Activated naive CD8-positive, alpha-beta T cell treated with anti-CD3 and anti-CD28 coated beads, Interleukin-2, amount 50 U/mL, for 24 hours (primary cell): ENCODE data around the gene ZNF765.
A peak's percentile ranks its signal among the peaks of the same experiment; 100 is the strongest.
"Not testable (repeated sequence)": the region's sequence is repeated elsewhere in the genome, so short reads cannot be mapped to it uniquely, and the experiment has no call there.

Experiments used
- ATAC-seq: fragments of 150-1000 bp; cut with Tn5 transposase; one replicate; pipeline ENCODE4 v1.10.0; 2021
- DNase-seq: peaks from one replicate; pipeline ENCODE4 v3.0.0; 2021
- H3K27ac Mint-ChIP-seq: one replicate; pipeline ENCODE4 v1.8.0; 2021; ENCODE audit warnings: mild to moderate bottlenecking, mixed read lengths
- H3K27me3 Mint-ChIP-seq: one replicate; pipeline ENCODE4 v1.8.0; 2021; ENCODE audit warnings: mixed read lengths
- H3K36me3 Mint-ChIP-seq: one replicate; pipeline ENCODE4 v1.8.0; 2021; ENCODE audit warnings: low read depth, mixed read lengths
- H3K4me1 Mint-ChIP-seq: one replicate; pipeline ENCODE4 v1.8.0; 2021; ENCODE audit warnings: mixed read lengths
- H3K4me3 Mint-ChIP-seq: one replicate; pipeline ENCODE4 v1.8.0; 2021; ENCODE audit warnings: mild to moderate bottlenecking, moderate library complexity, mixed read lengths
- H3K9me3 Mint-ChIP-seq: one replicate; pipeline ENCODE4 v1.8.0; 2021; ENCODE audit warnings: mixed read lengths

ZNF765 gene

GRCh38 chr19:53447196-53447595 is 52.2 kb downstream of the ZNF765 start:
- not testable (repeated sequence) for H3K4me3 Mint-ChIP-seq, ATAC-seq, DNase-seq, H3K27me3 Mint-ChIP-seq, H3K4me1 Mint-ChIP-seq, H3K27ac Mint-ChIP-seq
- Mint-ChIP-seq H3K9me3 (peaks cover 54% of the 10 kb centered on the region), H3K36me3 (peaks cover 91% of the 10 kb centered on the region)

- Mint-ChIP-seq H3K36me3 (peaks cover 87% of the 10 kb centered on the region), H3K27ac (no peak overlapping the region), H3K4me1 (no peaks in the 10 kb centered on the region), H3K4me3 (no peak overlapping the region), H3K27me3 (no peaks in the 10 kb centered on the region), H3K9me3 (peaks cover 76% of the 10 kb centered on the region)
- DNase-seq (no peak), ATAC-seq (no peak)
Measured at GRCh38 chr19:53455828-53456227, 60.9 kb downstream of the ZNF765 start.

GRCh38 chr19:53460131-53460721 is 65.3 kb downstream of the ZNF765 start:
- H3K36me3 Mint-ChIP-seq: peaks cover 64% of the 10 kb centered on the region
- H3K27ac Mint-ChIP-seq, H3K4me1 Mint-ChIP-seq, DNase-seq, H3K4me3 Mint-ChIP-seq, ATAC-seq: not testable (repeated sequence)
- peaks cover 67% of the 10 kb centered on the region for H3K9me3 Mint-ChIP-seq
- peaks cover 18% of the 10 kb centered on the region for H3K27me3 Mint-ChIP-seq

- Mint-ChIP-seq H3K27ac (no peak overlapping the region), H3K9me3 (peaks cover 58% of the 10 kb centered on the region), H3K4me3 (no peak overlapping the region)
Measured at GRCh38 chr19:53461866-53462265, 66.9 kb downstream of the ZNF765 start.

GRCh38 chr19:53462861-53463260 is 67.9 kb downstream of the ZNF765 start:
- ATAC-seq (no peak), DNase-seq (no peak)
- Mint-ChIP-seq H3K27ac (no peak overlapping the region), H3K4me1 (peaks cover 6% of the 10 kb centered on the region), H3K27me3 (peaks cover 27% of the 10 kb centered on the region), H3K4me3 (no peak overlapping the region), H3K36me3 (peaks cover 39% of the 10 kb centered on the region), H3K9me3 (peaks cover 50% of the 10 kb centered on the region)

More at GRCh38 chr19:53461866-53462265, 66.9 kb downstream of the ZNF765 start:
- Mint-ChIP-seq H3K27me3 (peaks cover 27% of the 10 kb centered on the region), H3K4me1 (peaks cover 4% of the 10 kb centered on the region), H3K36me3 (peaks cover 47% of the 10 kb centered on the region)
- DNase-seq: no peak
- no peak for ATAC-seq

GRCh38 chr19:53463263-53463662 is 68.3 kb downstream of the ZNF765 start:
- peak; percentile 10 for DNase-seq
- Mint-ChIP-seq H3K9me3 (peaks cover 46% of the 10 kb centered on the region), H3K27me3 (peaks cover 27% of the 10 kb centered on the region), H3K36me3 (peaks cover 35% of the 10 kb centered on the region), H3K4me3 (no peak overlapping the region), H3K4me1 (peaks cover 8% of the 10 kb centered on the region), H3K27ac (no peak overlapping the region)
- no peak for ATAC-seq

- Mint-ChIP-seq H3K36me3 (peaks cover 39% of the 10 kb centered on the region), H3K27me3 (peaks cover 27% of the 10 kb centered on the region), H3K27ac (peak overlapping the region; percentile 80), H3K4me1 (peaks cover 21% of the 10 kb centered on the region), H3K4me3 (peak overlapping the region; percentile 88), H3K9me3 (peaks cover 31% of the 10 kb centered on the region)
- DNase-seq (no peak), ATAC-seq (peak; percentile 2)
Measured at GRCh38 chr19:53466726-53467484, 72.0 kb downstream of the ZNF765 start.

GRCh38 chr19:53467485-53468262 is 72.7 kb downstream of the ZNF765 start, which contains the start of gene ZNF813:
TSS of gene ZNF813 (plus strand) at chr19:53467733. CDS start at chr19:53483823, 16,090 bp downstream.
- peaks cover 23% of the 10 kb centered on the region for H3K4me1 Mint-ChIP-seq
- peaks cover 26% of the 10 kb centered on the region for H3K27me3 Mint-ChIP-seq
- DNase-seq: peak; percentile 97
- H3K4me3 Mint-ChIP-seq: peak within 1 kb of the TSS; percentile 88
- peak within 1 kb of the TSS; percentile 80 for H3K27ac Mint-ChIP-seq
- H3K36me3 Mint-ChIP-seq: peaks cover 45% of the 10 kb centered on the region
- peak; percentile 96 for ATAC-seq
- peaks cover 36% of the 10 kb centered on the region for H3K9me3 Mint-ChIP-seq

- Mint-ChIP-seq H3K4me1 (peaks cover 23% of the 10 kb centered on the region), H3K27ac (peak overlapping the region; percentile 80), H3K36me3 (peaks cover 46% of the 10 kb centered on the region), H3K27me3 (peaks cover 19% of the 10 kb centered on the region), H3K4me3 (peak overlapping the region; percentile 88), H3K9me3 (peaks cover 36% of the 10 kb centered on the region)
- DNase-seq, ATAC-seq: not testable (repeated sequence)
Measured at GRCh38 chr19:53468628-53469027, 73.7 kb downstream of the ZNF765 start.

- peaks cover 21% of the 10 kb centered on the region for H3K4me1 Mint-ChIP-seq
- ATAC-seq (no peak), DNase-seq (no peak)
- H3K9me3 Mint-ChIP-seq: peaks cover 37% of the 10 kb centered on the region
- no peaks in the 10 kb centered on the region for H3K27me3 Mint-ChIP-seq
- H3K4me3 Mint-ChIP-seq: no peak overlapping the region
- no peak overlapping the region for H3K27ac Mint-ChIP-seq
- peaks cover 75% of the 10 kb centered on the region for H3K36me3 Mint-ChIP-seq
Measured at GRCh38 chr19:53471916-53472315, 77.0 kb downstream of the ZNF765 start.

GRCh38 chr19:53474832-53475231 is 79.9 kb downstream of the ZNF765 start:
- DNase-seq, H3K4me1 Mint-ChIP-seq, H3K4me3 Mint-ChIP-seq, ATAC-seq, H3K27ac Mint-ChIP-seq, H3K27me3 Mint-ChIP-seq: not testable (repeated sequence)
- peaks cover 93% of the 10 kb centered on the region for H3K36me3 Mint-ChIP-seq
- H3K9me3 Mint-ChIP-seq: peaks cover 41% of the 10 kb centered on the region

GRCh38 chr19:53475470-53475869 is 80.5 kb downstream of the ZNF765 start:
- not testable (repeated sequence) for H3K4me1 Mint-ChIP-seq, ATAC-seq, H3K27me3 Mint-ChIP-seq, H3K4me3 Mint-ChIP-seq, H3K27ac Mint-ChIP-seq, DNase-seq
- Mint-ChIP-seq H3K36me3 (peaks cover 95% of the 10 kb centered on the region), H3K9me3 (peaks cover 44% of the 10 kb centered on the region)
